Erythroblast (primary cell): ENCODE data around the gene CYLD.
A peak's percentile ranks its signal among the peaks of the same experiment; 100 is the strongest.

Experiments used
- DNase-seq, 2 experiments: peaks; one replicate each; lab custom pipeline; 2025; lab: John Stamatoyannopoulos, UW
- GATA1 ChIP-seq: IDR thresholded peaks from 2 replicates; pipeline ENCODE4 v1.6.1; 2011; ENCODE audit warnings: low read depth, mild to moderate bottlenecking, control low read depth, low read length, moderate library complexity
- POLR2A ChIP-seq: IDR thresholded peaks from 2 replicates; pipeline ENCODE4 v1.6.1; 2011; ENCODE audit warnings: mild to moderate bottlenecking, low read length

The CYLD gene

GRCh38 chr16:50802000-50802399, 60.1 kb downstream of the CYLD start:
- no peak for DNase-seq
- TF ChIP-seq GATA1 = no peak
- no peak for TF ChIP-seq POLR2A

DNA sequence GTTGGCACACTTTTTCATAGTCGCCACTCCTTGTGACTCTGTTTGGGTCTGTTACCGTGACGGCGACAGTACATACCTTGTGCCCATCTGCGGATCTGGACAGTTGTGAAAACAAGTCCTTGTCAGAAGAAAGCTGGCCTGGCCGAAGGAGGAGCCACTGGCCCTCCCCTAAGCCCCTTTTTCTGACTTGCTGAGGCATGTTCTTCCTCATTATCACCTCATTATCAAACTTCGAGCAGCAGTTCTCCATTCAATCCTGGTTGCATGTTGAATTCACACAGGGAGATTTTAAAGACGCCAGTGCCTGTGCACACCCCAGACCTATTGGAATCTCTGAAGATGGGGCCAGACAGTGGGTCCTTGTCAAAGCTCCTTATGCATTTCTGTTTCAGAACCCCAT, 61.1 kb downstream of the CYLD start:
- DNase-seq = no peak
- TF ChIP-seq POLR2A (no peak), GATA1 (no peak)

GRCh38 chr16:50804290-50804907, 62.5 kb downstream of the CYLD start:
- no peak for DNase-seq
- TF ChIP-seq POLR2A (no peak), GATA1 (no peak)

DNA sequence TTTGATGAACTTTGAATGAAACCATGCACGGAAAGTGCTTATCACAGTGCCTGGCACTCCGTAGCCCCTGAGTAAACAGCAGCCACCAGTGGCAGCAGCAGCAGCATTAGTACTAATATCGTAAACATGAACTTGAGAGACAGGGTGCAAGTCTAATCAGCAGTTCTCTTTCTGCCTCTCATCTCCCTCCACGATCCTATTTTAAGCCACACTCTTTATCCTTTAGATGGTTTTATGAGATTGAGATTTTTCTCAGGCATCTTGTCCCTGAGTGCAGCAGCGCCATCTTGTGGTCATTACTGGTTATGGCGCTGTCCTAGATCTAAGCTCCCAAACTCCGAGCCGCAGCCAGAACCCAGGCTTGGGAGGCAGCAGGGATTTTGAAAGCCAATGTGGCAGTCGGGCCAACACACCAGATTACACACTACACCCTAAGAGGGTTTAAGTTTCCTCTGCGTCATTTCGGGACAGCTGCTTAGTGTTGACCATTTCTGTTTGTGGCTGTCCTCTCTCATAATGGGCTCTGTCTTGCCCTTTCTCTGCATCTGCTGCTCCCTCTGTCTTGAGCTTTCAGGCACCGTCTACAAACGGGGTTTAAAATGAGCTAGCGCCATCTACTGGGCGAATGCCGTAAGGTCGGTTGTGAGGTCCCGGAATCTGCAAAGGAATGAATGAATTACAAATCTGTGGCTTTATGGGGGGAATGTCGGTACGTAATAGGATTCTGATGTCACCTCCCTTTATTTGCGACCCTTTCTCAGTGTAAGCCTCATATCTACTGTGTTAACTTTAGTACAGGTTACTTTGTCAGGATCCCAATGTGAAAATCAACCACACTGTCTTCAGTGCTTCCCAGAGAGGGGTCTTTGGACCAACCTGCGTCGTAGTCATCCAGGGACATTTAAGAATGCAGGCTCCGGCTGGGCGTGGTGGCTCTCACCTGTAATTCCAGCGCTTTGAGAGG, 64.5 kb downstream of the CYLD start:
- DNase-seq = peak; percentile 85 to 91
- TF ChIP-seq POLR2A (no peak), GATA1 (no peak)

GRCh38 chr16:50808929-50809538, 67.1 kb downstream of the CYLD start:
- no peak for DNase-seq
- TF ChIP-seq GATA1 = no peak
- TF ChIP-seq POLR2A = no peak

- no peak for DNase-seq
- TF ChIP-seq POLR2A = no peak
These were observed 67.7 kb downstream of the CYLD start for GRCh38 chr16:50809561-50809960.

DNA sequence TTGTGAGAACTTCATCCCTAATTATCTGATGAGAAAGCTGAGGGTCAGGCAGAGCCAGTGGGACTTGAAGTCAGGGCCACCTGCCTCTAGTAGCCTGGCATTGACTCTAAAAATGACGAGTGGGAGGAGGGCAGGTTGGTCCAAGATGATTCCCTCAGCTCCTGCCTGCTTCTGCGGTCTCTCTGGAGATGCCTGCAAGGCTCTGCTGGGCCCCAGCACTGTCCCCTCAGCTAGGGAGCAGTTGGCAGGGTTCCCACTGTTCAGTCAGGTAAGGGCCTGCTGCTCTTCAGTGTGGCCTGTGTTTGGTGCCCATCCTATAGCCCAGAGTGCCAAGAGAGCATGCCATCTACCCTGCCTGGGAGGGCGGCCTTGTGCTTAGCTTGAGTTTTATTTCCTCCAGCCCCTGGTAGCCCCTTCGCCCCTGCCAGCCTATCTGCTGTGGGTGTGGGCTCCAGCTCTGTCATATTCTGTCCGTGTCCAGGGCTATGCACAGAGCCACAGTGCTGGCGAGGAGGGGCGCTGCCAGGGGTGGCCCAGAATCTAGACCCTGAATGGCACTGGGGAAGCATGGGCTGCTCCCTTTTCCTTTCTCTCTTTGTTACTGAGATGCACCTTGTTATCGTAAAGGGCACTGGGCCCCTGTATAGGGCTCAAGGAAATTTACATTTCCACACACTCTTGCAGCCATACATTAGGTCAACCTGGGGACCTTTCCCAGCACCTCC, 68.5 kb downstream of the CYLD start:
- no peak for DNase-seq
- TF ChIP-seq GATA1 (no peak), POLR2A (no peak)

- no peak for TF ChIP-seq POLR2A
- TF ChIP-seq GATA1 = no peak
- DNase-seq = no peak
These were observed 70.2 kb downstream of the CYLD start for GRCh38 chr16:50812046-50812445.

DNA sequence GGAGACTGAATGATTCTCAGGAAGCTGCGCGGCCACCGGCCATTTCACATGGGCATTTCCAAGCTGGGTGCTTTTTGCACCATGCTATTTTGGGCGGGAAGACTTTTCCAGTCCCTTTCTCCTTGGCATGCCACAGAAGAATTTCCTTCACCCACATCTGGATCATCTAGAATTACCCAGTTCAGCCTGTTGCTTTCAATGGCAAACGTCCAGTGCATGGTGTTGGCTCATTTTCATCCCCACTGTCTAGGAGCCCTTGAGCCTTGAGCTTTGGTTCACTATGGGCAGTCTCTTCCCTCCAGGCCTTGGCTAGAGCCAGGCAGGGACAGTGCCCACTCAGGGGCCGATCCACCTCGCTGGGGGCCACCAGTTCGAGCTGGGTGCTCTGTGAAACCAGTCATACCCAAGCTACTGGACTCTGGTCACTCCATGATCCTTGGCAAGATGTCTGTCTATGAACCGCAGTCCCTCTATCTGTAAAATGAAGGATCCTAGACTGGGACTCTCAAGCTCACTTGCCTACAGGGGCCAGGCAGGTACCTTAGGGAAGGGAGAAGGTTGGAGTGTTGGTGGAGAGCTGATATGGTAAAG, 71.1 kb downstream of the CYLD start:
- TF ChIP-seq GATA1 = no peak
- no peak for TF ChIP-seq POLR2A
- no peak for DNase-seq

DNA sequence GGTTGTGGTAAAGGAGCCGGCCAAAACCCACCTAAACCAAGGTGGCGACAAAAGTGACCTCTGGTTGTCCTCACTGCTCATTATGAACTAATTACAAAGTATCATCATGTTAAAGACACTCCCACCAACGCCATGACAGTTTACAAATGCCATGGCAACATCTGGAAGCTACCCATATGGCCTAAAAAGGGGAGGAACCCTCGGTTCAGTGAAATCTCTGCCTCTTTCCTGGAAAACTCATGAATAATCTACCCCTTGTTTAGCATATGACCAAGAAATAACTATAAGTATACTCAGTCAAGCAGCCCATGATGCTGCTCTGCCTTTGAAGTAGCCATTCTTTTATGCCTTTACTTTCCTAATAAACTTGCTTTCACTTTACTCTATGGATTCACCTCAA, 72.2 kb downstream of the CYLD start:
- DNase-seq = peak in 1 of 2 experiments; percentile 15
- TF ChIP-seq POLR2A (no peak), GATA1 (no peak)

- no peak for DNase-seq
- TF ChIP-seq POLR2A = no peak
- no peak for TF ChIP-seq GATA1
These were observed 72.7 kb downstream of the CYLD start for GRCh38 chr16:50814541-50814940.

- TF ChIP-seq GATA1 = no peak
- no peak for TF ChIP-seq POLR2A
These were observed 73.5 kb downstream of the CYLD start for GRCh38 chr16:50815382-50815781.

GRCh38 chr16:50816901-50817555, 75.1 kb downstream of the CYLD start:
- TF ChIP-seq POLR2A (no peak), GATA1 (no peak)
- no peak for DNase-seq

More at GRCh38 chr16:50815382-50815781, 73.5 kb downstream of the CYLD start:
- DNase-seq = no peak
